Activated CD4-positive, alpha-beta T cell treated with anti-CD3 and anti-CD28 coated beads, Interleukin-2, amount 10 ng/mL, durations not matched to agents 7 days and 5 days (primary cell): Measurements from ENCODE around the gene TMTC2. TPM values are rescaled to one million over a fixed set of nuclear protein-coding genes. Genes with fewer than 3 reads are reported as not detected.

Source experiments
- CTCF ChIA-PET: fragments of 350-600 bp; sonication (Branson Sonifier 250); formaldehyde crosslinking; loops from one replicate; lab custom pipeline; 2021; ENCODE audit warnings: antibody characterized with exemption; lab: Charles Lee
- POLR2A ChIA-PET: fragments of 350-600 bp; sonication (Branson Sonifier 250); formaldehyde crosslinking; loops from one replicate; lab custom pipeline; 2021; ENCODE audit warnings: antibody characterized with exemption; lab: Charles Lee
- DNase-seq: peaks from one replicate; pipeline ENCODE4 v3.0.0-alpha.2; 2020
- H3K27ac Mint-ChIP-seq: one replicate; pipeline ENCODE4 v1.8.0; 2021; ENCODE audit warnings: mild to moderate bottlenecking, moderate library complexity, mixed read lengths
- H3K27me3 Mint-ChIP-seq: one replicate; pipeline ENCODE4 v1.8.0; 2021; ENCODE audit warnings: mixed read lengths
- H3K36me3 Mint-ChIP-seq: one replicate; pipeline ENCODE4 v1.8.0; 2021; ENCODE audit warnings: low read depth, mixed read lengths
- H3K4me1 Mint-ChIP-seq: one replicate; pipeline ENCODE4 v1.8.0; 2021; ENCODE audit warnings: mixed read lengths
- H3K4me3 Mint-ChIP-seq: one replicate; pipeline ENCODE4 v1.8.0; 2021; ENCODE audit warnings: mild to moderate bottlenecking, moderate library complexity, mixed read lengths
- H3K9me3 Mint-ChIP-seq: one replicate; pipeline ENCODE4 v1.8.0; 2021; ENCODE audit warnings: mixed read lengths
- total RNA-seq, 2 experiments: library from RNA; stranded (reverse); gene quantifications; one replicate each; pipeline ENCODE4 v1.2.3, GENCODE V29; 2021

TMTC2 gene
- total RNA-seq, 2 experiments from 2014 or later = 1.8 to 2.5 TPM

- no peak overlapping the region for H3K4me3 Mint-ChIP-seq
- H3K27me3 Mint-ChIP-seq = no peaks in the 10 kb centered on the region
- ChIA-PET POLR2A (no interaction called here), CTCF (interaction anchor here (0.8 kb wide), 1 partner anchor 9 kb away, joined by 3 read pairs; no protein-coding TSS in a partner anchor)
- H3K4me1 Mint-ChIP-seq = no peaks in the 10 kb centered on the region
- DNase-seq = no peak
- peaks cover 4% of the 10 kb centered on the region for H3K9me3 Mint-ChIP-seq
- H3K36me3 Mint-ChIP-seq = no peaks in the 10 kb centered on the region
- H3K27ac Mint-ChIP-seq = no peak overlapping the region
Measured at GRCh38 chr12:82714427-82714826, 27.7 kb downstream of the TMTC2 start.

DNA sequence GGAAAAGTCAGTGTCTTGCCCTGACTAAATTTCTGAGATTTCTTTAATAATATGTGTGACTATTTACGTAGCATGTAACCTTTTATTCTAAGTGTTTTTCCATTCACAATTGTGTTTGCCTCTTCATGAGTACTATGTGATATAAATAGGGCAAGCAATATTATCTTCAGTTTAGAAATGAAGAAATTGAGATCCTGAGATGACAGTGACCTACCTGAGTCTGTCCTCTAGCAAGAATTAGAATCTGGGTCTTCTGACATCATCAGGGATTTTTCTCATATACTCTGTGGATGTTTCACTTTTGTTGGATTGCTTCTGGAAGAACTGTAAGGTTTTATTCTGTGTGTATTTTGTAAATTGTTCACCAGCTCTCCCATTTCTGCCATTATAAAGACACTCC is 35.0 kb downstream of the TMTC2 start:
- CTCF ChIA-PET = no interaction called here
- DNase-seq = no peak
- Mint-ChIP-seq H3K4me3 (no peak overlapping the region), H3K36me3 (no peaks in the 10 kb centered on the region), H3K9me3 (peaks cover 2% of the 10 kb centered on the region), H3K27me3 (no peaks in the 10 kb centered on the region), H3K4me1 (no peaks in the 10 kb centered on the region), H3K27ac (no peak overlapping the region)
- POLR2A ChIA-PET = no interaction called here

- no peaks in the 10 kb centered on the region for H3K27me3 Mint-ChIP-seq
- no peaks in the 10 kb centered on the region for H3K4me1 Mint-ChIP-seq
- H3K9me3 Mint-ChIP-seq = peaks cover 2% of the 10 kb centered on the region
- no peaks in the 10 kb centered on the region for H3K36me3 Mint-ChIP-seq
- no peak overlapping the region for H3K27ac Mint-ChIP-seq
- ChIA-PET CTCF (no interaction called here), POLR2A (no interaction called here)
- no peak overlapping the region for H3K4me3 Mint-ChIP-seq
- DNase-seq = no peak
Measured at GRCh38 chr12:82723093-82723492, 36.4 kb downstream of the TMTC2 start.

GRCh38 chr12:82723891-82724290 is 37.2 kb downstream of the TMTC2 start:
- ChIA-PET CTCF (no interaction called here), POLR2A (no interaction called here)
- H3K4me1 Mint-ChIP-seq = no peaks in the 10 kb centered on the region
- no peaks in the 10 kb centered on the region for H3K27me3 Mint-ChIP-seq
- H3K9me3 Mint-ChIP-seq = peaks cover 2% of the 10 kb centered on the region
- H3K4me3 Mint-ChIP-seq = no peak overlapping the region
- DNase-seq = no peak
- no peak overlapping the region for H3K27ac Mint-ChIP-seq
- no peaks in the 10 kb centered on the region for H3K36me3 Mint-ChIP-seq

DNA sequence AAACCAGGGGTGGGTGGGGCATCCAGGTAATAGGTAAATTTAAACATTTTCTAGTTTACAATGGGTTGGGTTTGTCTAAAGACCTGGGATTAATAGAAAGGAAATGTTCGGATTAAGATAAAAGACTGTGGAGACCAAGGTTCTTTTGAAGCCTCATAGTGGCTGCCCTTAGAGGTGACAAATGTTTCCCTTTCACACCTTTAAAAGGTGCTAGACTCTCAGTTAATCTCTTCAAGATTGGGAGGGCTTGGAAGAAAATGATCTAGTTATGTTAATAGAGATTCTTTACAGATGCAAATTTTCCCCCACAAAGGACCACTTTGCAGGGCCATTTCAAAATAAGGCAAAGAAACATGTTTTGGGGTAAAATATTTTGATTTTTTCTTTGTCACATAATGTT is 39.0 kb downstream of the TMTC2 start:
- Mint-ChIP-seq H3K9me3 (peaks cover 5% of the 10 kb centered on the region), H3K36me3 (no peaks in the 10 kb centered on the region), H3K4me1 (no peaks in the 10 kb centered on the region), H3K4me3 (no peak overlapping the region), H3K27me3 (no peaks in the 10 kb centered on the region), H3K27ac (no peak overlapping the region)
- POLR2A ChIA-PET = no interaction called here
- DNase-seq = no peak
- CTCF ChIA-PET = no interaction called here

GRCh38 chr12:82727886-82728285 is 41.2 kb downstream of the TMTC2 start:
- CTCF ChIA-PET = no interaction called here

GRCh38 chr12:82728710-82729109 is 42.0 kb downstream of the TMTC2 start:
- no peak overlapping the region for H3K27ac Mint-ChIP-seq
- ChIA-PET POLR2A (no interaction called here), CTCF (interaction anchor here (1.4 kb wide), 1 partner anchor 43 kb away, joined by 3 read pairs; no protein-coding TSS in a partner anchor)
- no peak for DNase-seq
- no peak overlapping the region for H3K4me3 Mint-ChIP-seq
- H3K36me3 Mint-ChIP-seq = no peaks in the 10 kb centered on the region
- H3K27me3 Mint-ChIP-seq = no peaks in the 10 kb centered on the region
- H3K9me3 Mint-ChIP-seq = peaks cover 3% of the 10 kb centered on the region
- no peaks in the 10 kb centered on the region for H3K4me1 Mint-ChIP-seq

More at GRCh38 chr12:82727886-82728285, 41.2 kb downstream of the TMTC2 start:
- H3K27me3 Mint-ChIP-seq = no peaks in the 10 kb centered on the region
- POLR2A ChIA-PET = no interaction called here
- DNase-seq = no peak
- H3K36me3 Mint-ChIP-seq = no peaks in the 10 kb centered on the region
- no peaks in the 10 kb centered on the region for H3K4me1 Mint-ChIP-seq
- no peak overlapping the region for H3K27ac Mint-ChIP-seq
- no peak overlapping the region for H3K4me3 Mint-ChIP-seq
- H3K9me3 Mint-ChIP-seq = peaks cover 3% of the 10 kb centered on the region

DNA sequence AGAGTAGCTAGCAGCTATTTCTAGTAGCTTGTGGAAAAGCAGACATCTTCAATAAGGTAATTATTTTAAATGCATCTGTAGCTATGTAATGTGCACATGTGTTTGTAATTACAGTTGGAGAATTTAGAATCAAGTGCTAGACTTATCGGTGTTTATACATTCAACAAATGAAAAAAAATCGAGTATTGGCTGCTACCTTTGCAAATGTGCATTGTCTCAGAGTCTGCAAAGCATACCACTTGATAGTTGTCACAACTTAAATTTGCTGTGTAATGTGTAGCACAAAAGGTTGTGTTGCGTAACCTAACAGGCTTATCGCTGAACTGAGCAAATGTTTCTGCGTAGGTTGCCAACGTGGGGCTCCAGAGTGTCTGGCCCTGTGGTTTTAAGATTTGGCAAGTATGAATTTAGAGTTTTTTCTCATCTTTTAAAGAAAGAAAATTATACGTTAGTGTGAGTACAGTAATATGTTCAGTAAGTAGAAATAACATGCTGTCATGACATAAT is 44.3 kb downstream of the TMTC2 start:
- no peaks in the 10 kb centered on the region for H3K36me3 Mint-ChIP-seq
- H3K4me3 Mint-ChIP-seq = no peak overlapping the region
- H3K9me3 Mint-ChIP-seq = peaks cover 3% of the 10 kb centered on the region
- no peak for DNase-seq
- H3K27ac Mint-ChIP-seq = no peak overlapping the region
- no peaks in the 10 kb centered on the region for H3K4me1 Mint-ChIP-seq
- ChIA-PET POLR2A (no interaction called here), CTCF (no interaction called here)
- H3K27me3 Mint-ChIP-seq = no peaks in the 10 kb centered on the region

GRCh38 chr12:82740129-82741000 is 53.7 kb downstream of the TMTC2 start:
- Mint-ChIP-seq H3K4me3 (no peak overlapping the region), H3K36me3 (no peaks in the 10 kb centered on the region), H3K27me3 (no peaks in the 10 kb centered on the region), H3K27ac (no peak overlapping the region), H3K9me3 (no peaks in the 10 kb centered on the region), H3K4me1 (no peaks in the 10 kb centered on the region)
- DNase-seq = no peak
- CTCF ChIA-PET = no interaction called here
- POLR2A ChIA-PET = no interaction called here

DNA sequence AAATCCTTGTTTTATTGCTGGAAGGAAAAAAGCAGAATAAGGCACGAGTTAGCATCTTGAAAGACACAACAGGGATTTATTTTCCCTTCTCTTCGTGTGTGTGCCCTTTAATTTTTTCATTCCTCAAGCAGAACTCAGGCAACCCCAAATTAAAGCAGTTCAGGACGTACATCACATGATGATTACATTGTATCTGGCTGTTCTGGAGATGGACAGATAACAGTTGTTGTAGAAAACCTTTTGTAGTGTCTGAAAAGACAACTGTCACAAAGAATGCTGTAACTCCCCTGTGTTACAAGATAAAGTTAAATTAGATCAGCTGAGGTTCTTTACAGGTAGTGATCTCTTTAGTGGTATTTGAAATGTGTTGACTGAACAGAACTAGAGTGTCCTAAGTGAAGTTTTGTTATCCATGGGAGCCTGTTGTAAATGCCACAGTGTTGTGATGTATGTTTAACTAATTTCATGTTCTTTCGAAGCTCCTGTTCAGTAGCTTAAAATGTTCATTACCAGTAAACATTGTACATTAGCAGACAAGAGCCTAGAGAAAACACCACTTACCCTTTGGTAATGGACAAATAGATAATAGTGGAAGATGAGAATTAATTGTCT is 58.5 kb downstream of the TMTC2 start:
- no peaks in the 10 kb centered on the region for H3K27me3 Mint-ChIP-seq
- H3K4me1 Mint-ChIP-seq = no peaks in the 10 kb centered on the region
- ChIA-PET CTCF (no interaction called here), POLR2A (no interaction called here)
- no peaks in the 10 kb centered on the region for H3K9me3 Mint-ChIP-seq
- H3K36me3 Mint-ChIP-seq = no peaks in the 10 kb centered on the region
- no peak overlapping the region for H3K4me3 Mint-ChIP-seq
- H3K27ac Mint-ChIP-seq = no peak overlapping the region
- DNase-seq = no peak

GRCh38 chr12:82745807-82746206 is 59.1 kb downstream of the TMTC2 start:
- DNase-seq = no peak
- POLR2A ChIA-PET = no interaction called here
- Mint-ChIP-seq H3K27me3 (no peaks in the 10 kb centered on the region), H3K4me3 (no peak overlapping the region), H3K4me1 (no peaks in the 10 kb centered on the region), H3K36me3 (no peaks in the 10 kb centered on the region), H3K27ac (no peak overlapping the region), H3K9me3 (no peaks in the 10 kb centered on the region)
- CTCF ChIA-PET = no interaction called here

DNA sequence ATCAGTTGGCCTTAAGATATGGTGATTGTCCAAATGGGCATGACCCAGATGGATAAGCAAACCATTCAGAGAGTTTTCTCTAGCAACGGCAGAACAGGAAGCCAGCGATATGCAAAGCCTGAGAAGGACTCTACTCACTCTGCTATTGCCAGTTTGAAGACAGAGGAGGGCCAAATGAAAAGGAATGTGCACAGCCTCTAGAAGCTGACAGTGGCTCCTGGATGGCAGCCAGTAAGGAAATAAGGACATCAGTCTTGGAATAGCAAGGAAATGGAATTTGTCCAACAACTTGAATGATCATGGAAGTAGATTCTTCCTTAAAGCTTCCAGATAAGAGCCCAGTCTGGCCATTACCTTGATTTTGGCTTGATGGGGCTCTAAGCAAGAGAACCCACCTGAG is 60.0 kb downstream of the TMTC2 start:
- ChIA-PET CTCF (no interaction called here), POLR2A (no interaction called here)
- no peak for DNase-seq
- Mint-ChIP-seq H3K36me3 (no peaks in the 10 kb centered on the region), H3K4me3 (no peak overlapping the region), H3K27me3 (no peaks in the 10 kb centered on the region), H3K4me1 (no peaks in the 10 kb centered on the region), H3K9me3 (no peaks in the 10 kb centered on the region), H3K27ac (no peak overlapping the region)

- H3K36me3 Mint-ChIP-seq = no peaks in the 10 kb centered on the region
- ChIA-PET CTCF (no interaction called here), POLR2A (no interaction called here)
- H3K4me1 Mint-ChIP-seq = no peaks in the 10 kb centered on the region
- H3K9me3 Mint-ChIP-seq = no peaks in the 10 kb centered on the region
- DNase-seq = no peak
- no peak overlapping the region for H3K4me3 Mint-ChIP-seq
- no peaks in the 10 kb centered on the region for H3K27me3 Mint-ChIP-seq
- H3K27ac Mint-ChIP-seq = no peak overlapping the region
Measured at GRCh38 chr12:82749015-82749414, 62.3 kb downstream of the TMTC2 start.
